SU-DHL-6 (cell line): ENCODE data around the gene U2AF2.

Experiments
- H2AFZ ChIP-seq: fragments of 200-600 bp; sonication (generic); 2 replicates; pipeline ENCODE4 v1.6.1; 2014; ENCODE audit warnings: low read depth, mild to moderate bottlenecking, moderate library complexity, mixed read lengths, antibody characterized with exemption, low read length; ENCODE audit not compliant: severe bottlenecking
- H3F3A ChIP-seq: fragments of 200-600 bp; shearing (Covaris generic); 2 replicates; pipeline ENCODE4 v1.6.0; 2016; ENCODE audit warnings: antibody characterized with exemption, mild to moderate bottlenecking; ENCODE audit not compliant: insufficient read depth
- H3K27ac ChIP-seq: fragments of 200-600 bp; sonication (generic); 2 replicates; pipeline ENCODE4 v1.5.1; 2016; ENCODE audit warnings: low read depth, mild to moderate bottlenecking, low read length, moderate library complexity, mixed read lengths
- H3K27me3 ChIP-seq: fragments of 200-600 bp; sonication (generic), shearing (Covaris generic); 2 replicates; pipeline ENCODE4 v1.6.0; 2014; ENCODE audit warnings: mild to moderate bottlenecking, low read length
- H3K36me3 ChIP-seq: fragments of 200-600 bp; sonication (generic); 2 replicates; pipeline ENCODE4 v1.6.1; 2014; ENCODE audit warnings: mild to moderate bottlenecking, low read length, mixed read lengths
- H3K4me2 ChIP-seq: fragments of 300-600, 200-600 bp; shearing (Covaris generic), sonication (generic); 2 replicates; pipeline ENCODE4 v1.6.0; 2014; ENCODE audit warnings: low read length, low read depth, mild to moderate bottlenecking; ENCODE audit not compliant: poor library complexity, severe bottlenecking
- H3K4me3 ChIP-seq: fragments of 200-600 bp; sonication (generic); 2 replicates; pipeline ENCODE4 v1.5.1; 2014; ENCODE audit warnings: antibody characterized with exemption, low read length, mild to moderate bottlenecking, mixed read lengths; ENCODE audit not compliant: insufficient read depth, poor library complexity, severe bottlenecking
- H3K79me2 ChIP-seq: fragments of 200-600 bp; sonication (generic); 2 replicates; pipeline ENCODE4 v1.6.1; 2014; ENCODE audit warnings: mild to moderate bottlenecking, low read length, moderate library complexity; ENCODE audit not compliant: insufficient read depth
- H3K9ac ChIP-seq: fragments of 200-600 bp; sonication (generic); 2 replicates; pipeline ENCODE4 v1.7.0; 2014; ENCODE audit warnings: mild to moderate bottlenecking, low read length
- H3K9me2 ChIP-seq: fragments of 200-600 bp; sonication (generic); replicated peaks from 2 replicates; pipeline ENCODE4 v1.6.1; 2014; ENCODE audit warnings: low read length; ENCODE audit not compliant: insufficient read depth
- H3K9me3 ChIP-seq: fragments of 200-600 bp; sonication (generic); 2 replicates; pipeline ENCODE4 v1.6.1; 2014; ENCODE audit warnings: low read length, mixed read lengths; ENCODE audit not compliant: insufficient read depth
- H4K20me1 ChIP-seq: fragments of 200-600 bp; sonication (generic); 2 replicates; pipeline ENCODE4 v1.6.1; 2014; ENCODE audit warnings: low read depth, mild to moderate bottlenecking, antibody characterized with exemption, low read length, moderate library complexity, mixed read lengths
- CTCF ChIP-seq: fragments of 200-600 bp; sonication (generic); IDR thresholded peaks from one replicate; pipeline ENCODE4 v1.5.1; 2017; ENCODE audit warnings: antibody characterized with exemption, mild to moderate bottlenecking, low read length, moderate library complexity; ENCODE audit not compliant: insufficient read depth, poor library complexity, severe bottlenecking
- EZH2phosphoT487 ChIP-seq: fragments of 200-600 bp; sonication (generic), shearing (Covaris generic); conservative IDR thresholded peaks from 2 replicates; pipeline ENCODE4 v1.6.1; 2018; ENCODE audit warnings: mild to moderate bottlenecking, antibody characterized with exemption, low read length, moderate library complexity, mixed read lengths

U2AF2 gene

DNA sequence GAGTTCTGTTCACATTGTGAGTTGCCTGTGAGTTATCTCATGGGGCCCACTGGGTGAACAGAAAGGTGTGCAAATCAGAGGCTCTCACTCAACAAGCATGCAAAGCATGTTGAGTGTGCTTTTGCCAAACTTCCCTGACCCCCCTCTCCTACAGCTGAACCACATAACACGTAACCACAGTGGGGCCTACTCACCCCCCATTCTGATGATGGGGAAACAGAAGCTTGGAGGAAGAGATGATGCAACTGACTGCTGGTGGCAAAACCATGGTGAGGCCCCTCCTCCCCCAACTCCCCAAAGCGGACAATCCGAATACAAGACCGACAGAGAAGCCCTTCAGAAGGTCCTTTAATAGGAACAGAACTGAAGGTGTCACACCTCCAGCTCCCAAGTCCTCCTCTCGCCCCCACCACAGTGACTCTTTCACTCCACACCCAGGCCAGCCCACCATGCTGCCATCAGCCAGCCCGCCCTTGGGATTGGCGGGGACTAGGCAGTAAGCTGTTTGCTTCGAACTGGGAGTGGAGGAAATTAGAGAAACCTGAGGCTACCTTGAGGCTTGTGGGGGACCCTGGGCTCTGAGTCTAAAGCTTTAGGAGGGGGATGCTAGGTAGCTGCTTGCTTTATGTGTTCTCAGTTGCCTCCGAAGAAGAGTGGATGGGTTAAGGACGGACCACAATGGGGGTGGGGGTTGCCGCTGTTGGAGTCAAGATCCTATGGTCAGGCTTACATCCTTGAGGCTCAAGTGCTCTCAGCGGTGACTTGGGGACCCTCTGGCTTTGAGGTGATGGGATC, 34.2 kb upstream of the U2AF2 start:
- Histone ChIP-seq H3K27ac (no peak overlapping the region), H3K9me2 (no peaks in the 10 kb centered on the region), H2AFZ (no peak overlapping the region), H3K4me2 (no peak overlapping the region), H3F3A (peaks cover 20% of the 10 kb centered on the region), H3K27me3 (no peaks in the 10 kb centered on the region), H3K9ac (no peak overlapping the region), H3K9me3 (no peaks in the 10 kb centered on the region), H3K36me3 (no peaks in the 10 kb centered on the region), H4K20me1 (no peaks in the 10 kb centered on the region), H3K79me2 (no peaks in the 10 kb centered on the region), H3K4me3 (no peak overlapping the region)
- TF ChIP-seq EZH2phosphoT487 (no peak), CTCF (no peak)

- Histone ChIP-seq H3K27ac (no peak overlapping the region), H3K4me3 (no peak overlapping the region), H4K20me1 (no peaks in the 10 kb centered on the region), H3K9ac (no peak overlapping the region), H3F3A (peaks cover 20% of the 10 kb centered on the region), H3K9me2 (no peaks in the 10 kb centered on the region), H2AFZ (no peak overlapping the region), H3K4me2 (no peak overlapping the region), H3K36me3 (no peaks in the 10 kb centered on the region), H3K79me2 (no peaks in the 10 kb centered on the region), H3K27me3 (no peaks in the 10 kb centered on the region), H3K9me3 (no peaks in the 10 kb centered on the region)
- TF ChIP-seq CTCF (no peak), EZH2phosphoT487 (no peak)
These were observed 33.6 kb upstream of the U2AF2 start for GRCh38 chr19:55621205-55621672.

DNA sequence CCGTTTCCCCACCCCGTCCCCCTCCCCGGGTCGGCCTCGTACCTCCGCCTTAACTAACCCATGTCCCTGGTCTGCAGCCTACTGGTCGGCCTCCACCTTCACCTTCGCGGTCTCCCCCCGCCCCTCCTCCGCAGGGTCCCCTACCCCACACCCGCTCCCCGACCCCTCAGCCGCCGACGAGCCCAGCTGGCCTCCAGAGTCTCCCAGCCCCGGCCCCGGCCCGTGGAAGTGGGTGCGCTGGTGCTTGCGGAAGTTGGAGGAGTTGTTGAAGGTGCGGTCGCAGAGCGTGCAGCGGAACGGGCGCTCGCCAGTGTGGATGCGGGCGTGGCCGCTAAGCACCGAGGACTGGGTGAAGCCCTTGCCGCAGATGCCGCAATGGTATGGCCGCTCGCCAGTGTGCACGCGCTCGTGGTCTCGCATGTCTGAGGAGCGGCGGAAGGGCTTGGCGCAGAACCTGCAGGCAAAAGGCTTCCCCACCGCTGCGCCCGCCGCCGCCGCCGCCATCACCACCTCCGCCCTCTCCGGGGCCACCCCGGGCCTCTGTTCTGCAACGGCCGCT, 33.1 kb upstream of the U2AF2 start:
- Histone ChIP-seq H3K9me3 (no peaks in the 10 kb centered on the region), H3K9me2 (no peaks in the 10 kb centered on the region), H2AFZ (no peak overlapping the region), H3K27ac (no peak overlapping the region), H3F3A (peaks cover 20% of the 10 kb centered on the region), H3K9ac (no peak overlapping the region), H3K27me3 (no peaks in the 10 kb centered on the region), H3K36me3 (no peaks in the 10 kb centered on the region), H3K4me3 (no peak overlapping the region), H4K20me1 (no peaks in the 10 kb centered on the region), H3K4me2 (no peak overlapping the region), H3K79me2 (no peaks in the 10 kb centered on the region)
- no peak for TF ChIP-seq EZH2phosphoT487
- TF ChIP-seq CTCF = no peak
